ENCODE measurements around the gene PTH. TPM values are rescaled to one million over a fixed set of nuclear protein-coding genes. Genes with fewer than 3 reads are reported as not detected.

PTH gene
- total RNA-seq, 2 experiments from 2014 or later: not detected

DNA sequence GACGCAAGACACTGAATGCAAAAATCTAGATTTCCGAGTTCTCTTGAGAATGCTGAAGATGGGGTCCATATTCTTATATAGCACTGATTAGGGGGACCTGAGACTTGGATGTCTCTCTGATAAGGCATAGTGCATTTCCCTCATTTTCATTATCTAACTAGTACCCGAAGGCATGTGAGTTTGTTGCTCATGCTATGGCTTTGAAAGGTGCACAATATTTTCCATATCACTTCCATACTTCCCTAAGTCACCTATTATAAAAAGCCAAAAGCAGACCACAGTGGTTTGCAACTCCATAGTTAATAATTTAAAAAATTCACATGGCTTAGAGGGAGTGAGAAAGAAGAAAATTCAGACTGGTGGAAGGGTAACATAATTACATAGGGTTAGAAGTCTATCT, 34.5 kb downstream of the PTH start:
- H3K4me3 Mint-ChIP-seq: peak overlapping the region; percentile 88
- TF ChIP-seq, protein P1, sequence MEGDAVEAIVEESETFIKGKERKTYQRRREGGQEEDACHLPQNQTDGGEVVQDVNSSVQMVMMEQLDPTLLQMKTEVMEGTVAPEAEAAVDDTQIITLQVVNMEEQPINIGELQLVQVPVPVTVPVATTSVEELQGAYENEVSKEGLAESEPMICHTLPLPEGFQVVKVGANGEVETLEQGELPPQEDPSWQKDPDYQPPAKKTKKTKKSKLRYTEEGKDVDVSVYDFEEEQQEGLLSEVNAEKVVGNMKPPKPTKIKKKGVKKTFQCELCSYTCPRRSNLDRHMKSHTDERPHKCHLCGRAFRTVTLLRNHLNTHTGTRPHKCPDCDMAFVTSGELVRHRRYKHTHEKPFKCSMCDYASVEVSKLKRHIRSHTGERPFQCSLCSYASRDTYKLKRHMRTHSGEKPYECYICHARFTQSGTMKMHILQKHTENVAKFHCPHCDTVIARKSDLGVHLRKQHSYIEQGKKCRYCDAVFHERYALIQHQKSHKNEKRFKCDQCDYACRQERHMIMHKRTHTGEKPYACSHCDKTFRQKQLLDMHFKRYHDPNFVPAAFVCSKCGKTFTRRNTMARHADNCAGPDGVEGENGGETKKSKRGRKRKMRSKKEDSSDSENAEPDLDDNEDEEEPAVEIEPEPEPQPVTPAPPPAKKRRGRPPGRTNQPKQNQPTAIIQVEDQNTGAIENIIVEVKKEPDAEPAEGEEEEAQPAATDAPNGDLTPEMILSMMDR (IDR thresholded peaks at IDR 0.05): no peak
- intact Hi-C loops (cut with micrococcal nuclease): no loop called here
- no peak overlapping the region for H3K27ac Mint-ChIP-seq
- DNase-seq (no peak), ATAC-seq (no peak)
- no peaks in the 10 kb centered on the region for H3K9me3 Mint-ChIP-seq
- peaks cover 40% of the 10 kb centered on the region for H3K4me1 Mint-ChIP-seq (ENCODE audit: low read depth)
- peaks cover 10% of the 10 kb centered on the region for H3K36me3 Mint-ChIP-seq (ENCODE audit: low read depth)
- no peaks in the 10 kb centered on the region for H3K27me3 Mint-ChIP-seq
- ChIA-PET POLR2A (interaction anchor here (1.0 to 1.7 kb wide), 3 partner anchors 11 to 288 kb away, joined by 3 to 15 read pairs (median 3); no protein-coding TSS in a partner anchor), CTCF (interaction anchor here (0.8 kb wide), 1 partner anchor 208 kb away, joined by 3 read pairs; no protein-coding TSS in a partner anchor)

DNA sequence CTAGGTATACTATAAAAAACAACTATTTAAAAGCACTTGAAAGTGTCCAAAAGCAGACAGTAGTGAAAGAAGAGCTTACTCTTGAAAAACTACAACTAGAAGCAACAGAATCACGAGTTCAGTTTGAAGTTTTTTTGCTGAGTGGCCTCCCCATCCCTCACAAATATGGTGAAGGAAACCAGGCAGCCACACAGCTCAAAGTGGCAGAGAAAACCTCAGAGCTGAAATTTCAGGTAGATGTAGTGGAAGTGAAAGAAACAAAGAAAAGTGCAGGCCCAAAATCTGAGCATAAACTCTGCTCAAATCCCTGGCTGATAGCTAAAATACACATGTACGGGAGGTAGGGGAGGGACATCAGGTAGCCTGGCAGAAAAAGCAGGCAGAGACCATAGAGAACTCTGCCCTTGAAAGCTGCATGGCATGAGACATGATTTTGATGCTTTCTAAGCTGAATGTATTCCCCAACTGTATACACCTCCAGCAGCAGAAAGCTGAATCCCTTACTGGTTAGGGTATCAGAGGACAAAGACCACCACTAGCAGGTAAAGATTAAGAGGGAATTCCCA, 44.9 kb downstream of the PTH start:
- Mint-ChIP-seq H3K4me3 (peak overlapping the region; percentile 26), H3K27me3 (no peaks in the 10 kb centered on the region)

DNA sequence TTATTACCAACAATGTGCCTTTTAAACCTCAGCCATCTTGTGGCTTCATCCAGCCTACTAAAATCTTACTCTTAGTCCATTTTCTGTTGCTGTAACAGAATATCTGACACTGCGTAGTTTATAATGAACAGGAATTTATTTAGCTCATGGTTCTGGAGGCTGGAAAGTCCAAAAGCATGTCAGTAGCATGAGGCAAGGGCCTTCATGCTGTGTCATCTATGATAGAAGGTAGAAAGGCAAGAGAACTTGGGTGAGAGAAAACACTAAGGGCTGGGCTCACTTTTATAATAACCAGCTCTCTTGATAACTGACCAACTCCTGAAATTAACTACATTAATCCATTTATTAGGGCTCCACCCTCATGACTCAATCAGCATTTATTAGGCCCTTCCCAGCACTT, 46.3 kb downstream of the PTH start:
- peaks cover 48% of the 10 kb centered on the region for H3K4me1 Mint-ChIP-seq (ENCODE audit: low read depth)
- no peak for ATAC-seq
- ChIA-PET CTCF (no interaction called here), POLR2A (interaction anchor here (0.7 to 2.5 kb wide), 2 partner anchors 13 to 513 kb away, joined by 3 to 15 read pairs; partner anchors contain the start of genes BTBD10 and SPON1)
- no peaks in the 10 kb centered on the region for H3K27me3 Mint-ChIP-seq
- H3K27ac Mint-ChIP-seq: no peak overlapping the region
- no peak overlapping the region for H3K4me3 Mint-ChIP-seq
- TF ChIP-seq, protein P1 (IDR thresholded peaks at IDR 0.05): no peak
- intact Hi-C loops (cut with micrococcal nuclease): no loop called here
- no peak for DNase-seq
- H3K36me3 Mint-ChIP-seq (ENCODE audit: low read depth): peaks cover 22% of the 10 kb centered on the region
- H3K9me3 Mint-ChIP-seq: peaks cover 4% of the 10 kb centered on the region

More for the DNA sequence above, 44.9 kb downstream of the PTH start:
- no peak for DNase-seq
- Mint-ChIP-seq H3K9me3 (peaks cover 4% of the 10 kb centered on the region), H3K36me3 (ENCODE audit: low read depth) (peaks cover 25% of the 10 kb centered on the region), H3K27ac (peak overlapping the region; percentile 75), H3K4me1 (ENCODE audit: low read depth) (peaks cover 44% of the 10 kb centered on the region)
- ChIA-PET CTCF (interaction anchor here (0.6 to 1.0 kb wide), 2 partner anchors 9 to 14 kb away, joined by 3 read pairs; no protein-coding TSS in a partner anchor), POLR2A (interaction anchor here (2.5 kb wide), 1 partner anchor 11 kb away, joined by 15 read pairs; the partner anchor contains the start of gene BTBD10)
- ATAC-seq: no peak
- TF ChIP-seq, protein P1 (IDR thresholded peaks at IDR 0.05): no peak
- intact Hi-C loops (cut with micrococcal nuclease): no loop called here

DNA sequence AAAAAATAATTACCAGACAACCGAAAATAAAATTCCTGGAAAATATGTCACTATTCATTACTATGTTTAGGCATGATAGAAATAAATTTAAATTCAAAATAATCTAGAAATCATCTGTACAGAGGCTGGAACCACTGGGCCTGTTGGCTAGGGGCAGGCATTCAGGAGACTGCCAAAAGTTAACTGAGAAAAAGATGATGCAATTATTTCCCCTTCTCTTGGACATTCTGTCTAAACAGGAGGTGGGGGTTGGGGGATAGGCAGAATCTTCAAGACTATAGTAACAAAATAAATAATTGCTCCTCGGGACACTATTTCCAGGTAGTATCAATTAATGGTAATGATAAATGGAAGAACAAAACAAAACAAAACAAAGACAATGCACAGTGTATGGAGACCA, 46.9 kb downstream of the PTH start:
- H3K36me3 Mint-ChIP-seq (ENCODE audit: low read depth): peaks cover 22% of the 10 kb centered on the region
- no peak overlapping the region for H3K27ac Mint-ChIP-seq
- ChIA-PET POLR2A (no interaction called here), CTCF (no interaction called here)
- TF ChIP-seq, protein P1 (IDR thresholded peaks at IDR 0.05): no peak
- H3K4me1 Mint-ChIP-seq (ENCODE audit: low read depth): peaks cover 48% of the 10 kb centered on the region
- ATAC-seq (no peak), DNase-seq (no peak)
- peaks cover 4% of the 10 kb centered on the region for H3K9me3 Mint-ChIP-seq
- H3K27me3 Mint-ChIP-seq: no peaks in the 10 kb centered on the region
- no peak overlapping the region for H3K4me3 Mint-ChIP-seq
- intact Hi-C loops (cut with micrococcal nuclease): no loop called here

GRCh38 chr11:13446444-13446843, 49.4 kb downstream of the PTH start:
- Mint-ChIP-seq H3K27me3 (no peaks in the 10 kb centered on the region), H3K4me3 (no peak overlapping the region), H3K4me1 (ENCODE audit: low read depth) (peaks cover 50% of the 10 kb centered on the region), H3K36me3 (ENCODE audit: low read depth) (peaks cover 15% of the 10 kb centered on the region), H3K9me3 (peaks cover 2% of the 10 kb centered on the region), H3K27ac (no peak overlapping the region)
- intact Hi-C loops (cut with micrococcal nuclease): no loop called here
- TF ChIP-seq, protein P1 (IDR thresholded peaks at IDR 0.05): no peak
- DNase-seq (no peak), ATAC-seq (no peak)
- CTCF ChIA-PET: interaction anchor here (1.2 kb wide), 1 partner anchor 111 kb away, joined by 3 read pairs; no protein-coding TSS in a partner anchor
- POLR2A ChIA-PET: no interaction called here

Data from activated CD8-positive, alpha-beta T cell treated with anti-CD3 and anti-CD28 coated beads for 36 hours (primary cell).